Liver (tissue), 9 donors: ENCODE measurements around the gene PRDM5. TPM values are rescaled to one million over a fixed set of nuclear protein-coding genes. Genes with fewer than 3 reads are reported as not detected.

Experiments
- DNase-seq: peaks from one replicate; pipeline ENCODE4 v3.0.0-alpha.2; 2017; ENCODE audit warnings: low spot score
- H3K27ac ChIP-seq, 2 donors: one replicate each; pipeline ENCODE4 v1.7.0; 2013; ENCODE audit warnings: inconsistent platforms in 2 of 2, low read length in 2 of 2, control low read depth in 1 of 2, low read depth in 1 of 2, mild to moderate bottlenecking in 1 of 2
- H3K27me3 ChIP-seq, 4 donors: one replicate each; pipeline versions ENCODE4 v1.6.1 to v1.7.0; 2013; ENCODE audit warnings: low read length in 3 of 4, inconsistent platforms in 1 of 4, mild to moderate bottlenecking in 1 of 4, moderate library complexity in 1 of 4; ENCODE audit not compliant: control insufficient read depth in 4 of 4, insufficient read depth in 4 of 4
- H3K36me3 ChIP-seq, 4 donors: one replicate each; pipeline versions ENCODE4 v1.6.1 to v1.7.0; 2013; ENCODE audit warnings: low read length in 3 of 4, mild to moderate bottlenecking in 3 of 4, low read depth in 1 of 4, moderate library complexity in 1 of 4; ENCODE audit not compliant: control insufficient read depth in 4 of 4, insufficient read depth in 3 of 4
- H3K4me1 ChIP-seq, 4 donors: one replicate each; pipeline versions ENCODE4 v1.6.1 to v1.7.0; 2013; ENCODE audit warnings: low read length in 3 of 4, mild to moderate bottlenecking in 3 of 4, moderate library complexity in 1 of 4; ENCODE audit not compliant: control insufficient read depth in 4 of 4, insufficient read depth in 4 of 4
- H3K4me3 ChIP-seq, 3 donors: one replicate each; pipeline versions ENCODE4 v1.6.1 to v1.7.0; 2013; ENCODE audit warnings: low read length in 3 of 3, control low read depth in 1 of 3, low read depth in 1 of 3, mild to moderate bottlenecking in 1 of 3
- H3K9ac ChIP-seq, 2 donors: one replicate each; pipeline ENCODE4 v1.7.0; 2013; ENCODE audit warnings: low read length in 2 of 2, mild to moderate bottlenecking in 2 of 2, moderate library complexity in 2 of 2, control low read depth in 1 of 2, low read depth in 1 of 2
- H3K9me3 ChIP-seq, 4 donors: one replicate each; pipeline versions ENCODE4 v1.6.1 to v1.7.0; 2013; ENCODE audit warnings: low read length in 3 of 4; ENCODE audit not compliant: control insufficient read depth in 4 of 4
- ATF3 ChIP-seq: IDR thresholded peaks from 2 replicates; pipeline ENCODE4 v1.6.1; 2016; ENCODE audit warnings: antibody characterized with exemption
- EGR1 ChIP-seq, 2 donors: IDR thresholded peaks; 2 replicates each; pipeline ENCODE4 v1.6.1; 2016 to 2018; ENCODE audit warnings: antibody characterized with exemption in 2 of 2, low read depth in 2 of 2
- FOXA2 ChIP-seq: IDR thresholded peaks from 2 replicates; pipeline ENCODE4 v1.6.1; 2016; ENCODE audit warnings: antibody characterized with exemption
- GABPA ChIP-seq, 2 donors: IDR thresholded peaks in 1 of 2; conservative IDR thresholded peaks in 1 of 2; 2 replicates each; pipeline ENCODE4 v1.6.1; 2016; ENCODE audit warnings: antibody characterized with exemption in 2 of 2, mild to moderate bottlenecking in 1 of 2, moderate library complexity in 1 of 2
- HNF4A ChIP-seq, 2 donors: conservative IDR thresholded peaks; 2 replicates each; pipeline ENCODE4 v1.6.1; 2016; ENCODE audit warnings: antibody characterized with exemption in 2 of 2, mild to moderate bottlenecking in 2 of 2
- HNF4G ChIP-seq: IDR thresholded peaks from 2 replicates; pipeline ENCODE4 v1.6.1; 2016; ENCODE audit warnings: antibody characterized with exemption
- JUND ChIP-seq, 2 donors: IDR thresholded peaks; 2 replicates each; pipeline ENCODE4 v1.6.1; 2016; ENCODE audit warnings: antibody characterized with exemption in 2 of 2
- NR2F2 ChIP-seq: IDR thresholded peaks from 2 replicates; pipeline ENCODE4 v1.6.1; 2016; ENCODE audit warnings: antibody characterized with exemption
- RAD21 ChIP-seq, 2 donors: IDR thresholded peaks; 2 replicates each; pipeline ENCODE4 v1.6.1; 2016; ENCODE audit warnings: antibody characterized with exemption in 2 of 2, mild to moderate bottlenecking in 2 of 2
- RXRA ChIP-seq, 2 donors: IDR thresholded peaks; 2 replicates each; pipeline ENCODE4 v1.6.1; 2017 to 2018; ENCODE audit warnings: antibody characterized with exemption in 2 of 2, mild to moderate bottlenecking in 1 of 2
- TAF1 ChIP-seq: conservative IDR thresholded peaks from 2 replicates; pipeline ENCODE4 v1.6.1; 2016; ENCODE audit warnings: antibody characterized with exemption, mild to moderate bottlenecking
- YY1 ChIP-seq: IDR thresholded peaks from 2 replicates; pipeline ENCODE4 v1.6.1; 2016; ENCODE audit warnings: antibody characterized with exemption, mild to moderate bottlenecking
- ZBTB33 ChIP-seq: IDR thresholded peaks from 2 replicates; pipeline ENCODE4 v1.6.1; 2016; ENCODE audit warnings: antibody characterized with exemption
- WGBS: extraction: QIAGEN DNeasy Blood & Tissue Kit; methylation state at CpG from one replicate; pipeline ENCODE4 v1.1.7; 2013; 5-methylcytosine and 5-hydroxymethylcytosine counted together
- polyA plus RNA-seq, 2 donors: library from polyadenylated mRNA; stranded (reverse) in 1 of 2; unstranded in 1 of 2; fragments of 200-250 nt in 1 of 2; fragments of >200 nt in 1 of 2; fragmentation: Nextera tagmentation in 1 of 2; extraction: Ambion mirVana in 1 of 2; gene quantifications; one replicate each; pipeline versions ENCODE4 v1.2.1 to v1.2.3, GENCODE V29; 2013 to 2015
- total RNA-seq, 2 donors: library from RNA; depleted of rRNA; stranded (reverse); fragments of >200 nt; gene quantifications; one replicate each; pipeline ENCODE4 v1.2.3, GENCODE V29; 2014
- TF ChIP-seq, protein P1 (sequence below): IDR thresholded peaks from 2 replicates; pipeline ENCODE4 v1.6.1; 2016; ENCODE audit warnings: antibody characterized with exemption, mild to moderate bottlenecking
- donor health status: healthy.
- donor health status: healthy.
- donor health status: healthy.
- donor health status: healthy.
- donor health status: healthy.

The PRDM5 gene
- total and polyA plus RNA-seq, 4 donors: 0.17 to 4.0 (median 1.1) TPM

DNA sequence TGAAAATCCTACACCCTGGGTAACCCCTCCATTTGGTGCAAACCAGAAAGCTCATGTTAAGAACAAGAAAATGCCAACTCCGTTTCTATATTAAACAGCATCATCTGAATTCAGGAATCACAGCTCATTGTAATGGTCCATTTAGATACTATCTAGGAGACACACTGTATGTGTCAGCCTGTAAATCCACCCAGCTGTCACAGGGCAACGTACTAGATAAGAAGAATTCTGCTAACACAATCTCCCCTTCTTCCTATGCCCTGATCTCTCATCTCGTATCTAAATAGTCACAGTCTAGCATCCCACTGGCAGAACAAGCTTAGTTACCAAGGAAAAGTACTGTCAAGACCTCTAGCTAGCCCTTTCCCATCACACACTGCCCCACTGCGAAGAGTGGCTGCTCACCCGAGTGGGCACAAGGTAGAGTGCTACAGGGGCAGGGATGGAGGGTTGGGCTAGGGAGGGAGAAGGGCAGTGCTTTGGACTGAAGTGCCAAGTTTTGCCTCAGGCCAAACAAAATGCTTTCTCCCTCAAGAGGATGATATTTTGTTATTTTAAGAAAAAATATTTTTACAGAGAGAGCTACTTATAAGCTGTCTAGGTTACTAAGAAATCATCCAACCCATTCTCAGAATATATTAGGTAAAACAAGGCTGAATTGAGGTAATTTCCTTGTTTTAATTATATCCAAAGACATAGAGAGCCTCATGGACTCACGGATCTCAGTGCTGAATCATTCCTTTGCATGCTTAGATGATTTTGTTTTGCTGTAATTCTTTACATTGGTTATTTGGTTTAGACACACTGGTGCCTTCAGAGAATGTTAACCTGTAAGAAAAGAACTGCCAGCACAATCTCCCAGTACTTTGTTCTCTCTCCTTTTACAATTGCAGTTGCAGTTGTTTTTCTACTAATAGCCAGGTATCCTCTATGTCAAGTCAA, 196.6 kb downstream of the PRDM5 start:
- no peaks in the 10 kb centered on the region for H3K36me3 ChIP-seq
- WGBS: 79% methylated on average over 6 of the region's 6 CpGs
- no peaks in the 10 kb centered on the region for H3K27me3 ChIP-seq
- H3K9me3 ChIP-seq: no peaks in the 10 kb centered on the region
- DNase-seq: no peak
- TF ChIP-seq, protein P1, sequence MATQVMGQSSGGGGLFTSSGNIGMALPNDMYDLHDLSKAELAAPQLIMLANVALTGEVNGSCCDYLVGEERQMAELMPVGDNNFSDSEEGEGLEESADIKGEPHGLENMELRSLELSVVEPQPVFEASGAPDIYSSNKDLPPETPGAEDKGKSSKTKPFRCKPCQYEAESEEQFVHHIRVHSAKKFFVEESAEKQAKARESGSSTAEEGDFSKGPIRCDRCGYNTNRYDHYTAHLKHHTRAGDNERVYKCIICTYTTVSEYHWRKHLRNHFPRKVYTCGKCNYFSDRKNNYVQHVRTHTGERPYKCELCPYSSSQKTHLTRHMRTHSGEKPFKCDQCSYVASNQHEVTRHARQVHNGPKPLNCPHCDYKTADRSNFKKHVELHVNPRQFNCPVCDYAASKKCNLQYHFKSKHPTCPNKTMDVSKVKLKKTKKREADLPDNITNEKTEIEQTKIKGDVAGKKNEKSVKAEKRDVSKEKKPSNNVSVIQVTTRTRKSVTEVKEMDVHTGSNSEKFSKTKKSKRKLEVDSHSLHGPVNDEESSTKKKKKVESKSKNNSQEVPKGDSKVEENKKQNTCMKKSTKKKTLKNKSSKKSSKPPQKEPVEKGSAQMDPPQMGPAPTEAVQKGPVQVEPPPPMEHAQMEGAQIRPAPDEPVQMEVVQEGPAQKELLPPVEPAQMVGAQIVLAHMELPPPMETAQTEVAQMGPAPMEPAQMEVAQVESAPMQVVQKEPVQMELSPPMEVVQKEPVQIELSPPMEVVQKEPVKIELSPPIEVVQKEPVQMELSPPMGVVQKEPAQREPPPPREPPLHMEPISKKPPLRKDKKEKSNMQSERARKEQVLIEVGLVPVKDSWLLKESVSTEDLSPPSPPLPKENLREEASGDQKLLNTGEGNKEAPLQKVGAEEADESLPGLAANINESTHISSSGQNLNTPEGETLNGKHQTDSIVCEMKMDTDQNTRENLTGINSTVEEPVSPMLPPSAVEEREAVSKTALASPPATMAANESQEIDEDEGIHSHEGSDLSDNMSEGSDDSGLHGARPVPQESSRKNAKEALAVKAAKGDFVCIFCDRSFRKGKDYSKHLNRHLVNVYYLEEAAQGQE: no peak
- TF ChIP-seq TAF1 (no peak), ZBTB33 (no peak), RXRA (IDR thresholded peaks at IDR 0.05) (no peak), JUND (IDR thresholded peaks at IDR 0.05) (no peak), RAD21 (IDR thresholded peaks at IDR 0.05) (no peak), NR2F2 (no peak), HNF4G (no peak)
- no peaks in the 10 kb centered on the region for H3K4me1 ChIP-seq
- H3K9ac ChIP-seq: no peak overlapping the region
- H3K4me3 ChIP-seq: no peak overlapping the region
- H3K27ac ChIP-seq: no peak overlapping the region

DNA sequence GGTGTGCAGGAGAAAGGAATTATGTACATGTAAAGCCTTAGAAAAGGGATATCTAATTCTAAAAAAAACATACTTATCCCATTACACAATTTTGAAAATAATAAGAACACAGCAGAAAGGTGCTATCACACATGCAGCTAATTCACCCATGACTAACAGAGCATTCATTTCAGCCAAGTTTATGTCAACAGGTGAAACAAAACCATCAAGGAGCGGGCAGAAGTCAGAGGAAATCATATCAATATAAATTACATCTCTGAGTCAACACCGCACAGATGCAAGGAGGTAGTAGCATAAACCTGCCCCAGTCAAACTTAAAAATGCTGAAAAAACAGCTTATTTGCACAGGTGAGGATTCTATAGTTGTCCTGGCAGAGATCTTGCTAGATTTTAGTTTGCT, 197.9 kb downstream of the PRDM5 start:
- 85% methylated on average over 2 of the region's 2 CpGs for WGBS
- no peak for TF ChIP-seq HNF4G

GRCh38 chr4:120723986-120724385, 198.5 kb downstream of the PRDM5 start:
- H3K9me3 ChIP-seq: no peaks in the 10 kb centered on the region
- no peak for DNase-seq
- WGBS: 94% methylated on average over 2 of the region's 2 CpGs

More for the DNA sequence above, 197.9 kb downstream of the PRDM5 start:
- no peak for DNase-seq
- Histone ChIP-seq H3K27ac (no peak overlapping the region), H3K36me3 (no peaks in the 10 kb centered on the region), H3K27me3 (no peaks in the 10 kb centered on the region), H3K9me3 (no peaks in the 10 kb centered on the region), H3K4me1 (no peaks in the 10 kb centered on the region), H3K9ac (no peak overlapping the region), H3K4me3 (no peak overlapping the region)

More at GRCh38 chr4:120723986-120724385, 198.5 kb downstream of the PRDM5 start:
- H3K27me3 ChIP-seq: no peaks in the 10 kb centered on the region
- TF ChIP-seq ZBTB33 (no peak), HNF4A (conservative IDR thresholded peaks at IDR 0.05) (no peak), FOXA2 (no peak), RAD21 (IDR thresholded peaks at IDR 0.05) (no peak), RXRA (IDR thresholded peaks at IDR 0.05) (no peak), YY1 (no peak), ATF3 (no peak), JUND (IDR thresholded peaks at IDR 0.05) (no peak), HNF4G (no peak), EGR1 (IDR thresholded peaks at IDR 0.05; ENCODE audit: low read depth in 2 of 2) (no peak), GABPA (IDR thresholded peaks at IDR 0.05 in 1 of 2, conservative IDR thresholded peaks at IDR 0.05 in 1 of 2) (no peak), NR2F2 (no peak)
- TF ChIP-seq, protein P1: no peak
- H3K36me3 ChIP-seq: no peaks in the 10 kb centered on the region
- no peak overlapping the region for H3K4me3 ChIP-seq
- no peak overlapping the region for H3K9ac ChIP-seq
- H3K27ac ChIP-seq: no peak overlapping the region
- H3K4me1 ChIP-seq: no peaks in the 10 kb centered on the region
